SK-N-SH treated with all-trans-retinoic acid at 6 μM for 48 hours (cell line): Measurements from ENCODE around the gene DGKI.

Source experiments
- ARNTL ChIP-seq: fragments of 450-650 bp; formaldehyde crosslinking; IDR thresholded peaks from 2 replicates; pipeline ENCODE4 v1.5.0; 2020; ENCODE audit warnings: low read depth, mild to moderate bottlenecking, moderate library complexity, borderline replicate concordance
- BACH2 ChIP-seq: fragments of 250-450 bp; sonication (Bioruptor Pico); IDR thresholded peaks from 2 replicates; pipeline ENCODE4 v1.9.0; 2021; ENCODE audit warnings: mild to moderate bottlenecking, borderline replicate concordance
- ESRRG ChIP-seq: fragments of 250-450 bp; sonication (Bioruptor Pico); IDR thresholded peaks from 2 replicates; pipeline ENCODE4 v1.6.1; 2021; ENCODE audit warnings: mild to moderate bottlenecking
- ISL1 ChIP-seq: fragments of 250-450 bp; sonication (Bioruptor Pico); IDR thresholded peaks from 2 replicates; pipeline ENCODE4 v2.1.2; 2022; ENCODE audit warnings: mild to moderate bottlenecking, moderate library complexity
- PPARA ChIP-seq: fragments of 250-450 bp; sonication (Bioruptor Pico); IDR thresholded peaks from 2 replicates; pipeline ENCODE4 v1.5.0; 2020; ENCODE audit warnings: mild to moderate bottlenecking, borderline replicate concordance
- TOX ChIP-seq: fragments of 250-450 bp; sonication (Bioruptor Pico); IDR thresholded peaks from 2 replicates; pipeline ENCODE4 v1.8.0; 2021; ENCODE audit warnings: mild to moderate bottlenecking, moderate library complexity, borderline replicate concordance
- ZFP30 ChIP-seq: fragments of 450-650 bp; formaldehyde crosslinking; IDR thresholded peaks from 2 replicates; pipeline ENCODE4 v1.5.0; 2022; ENCODE audit warnings: mild to moderate bottlenecking, moderate library complexity
- ZNF70 ChIP-seq: fragments of 450-650 bp; formaldehyde crosslinking; IDR thresholded peaks from 2 replicates; pipeline ENCODE4 v1.5.0; 2020; ENCODE audit warnings: mild to moderate bottlenecking, moderate library complexity
- TF ChIP-seq, protein P1 (sequence below): fragments of 250-450 bp; sonication (Bioruptor Pico); IDR thresholded peaks from 2 replicates; pipeline ENCODE4 v1.8.0; 2020; ENCODE audit warnings: mild to moderate bottlenecking, moderate library complexity, borderline replicate concordance
- TF ChIP-seq, protein P2 (sequence below): fragments of 250-450 bp; sonication (Bioruptor Pico); IDR thresholded peaks from 2 replicates; pipeline ENCODE4 v1.5.1; 2020; ENCODE audit warnings: low read depth, mild to moderate bottlenecking, moderate library complexity
- TF ChIP-seq, protein P3 (sequence below): fragments of 250-450 bp; sonication (Bioruptor Pico); IDR thresholded peaks from 2 replicates; pipeline ENCODE4 v1.5.1; 2021; ENCODE audit warnings: mild to moderate bottlenecking, moderate library complexity

DNA sequence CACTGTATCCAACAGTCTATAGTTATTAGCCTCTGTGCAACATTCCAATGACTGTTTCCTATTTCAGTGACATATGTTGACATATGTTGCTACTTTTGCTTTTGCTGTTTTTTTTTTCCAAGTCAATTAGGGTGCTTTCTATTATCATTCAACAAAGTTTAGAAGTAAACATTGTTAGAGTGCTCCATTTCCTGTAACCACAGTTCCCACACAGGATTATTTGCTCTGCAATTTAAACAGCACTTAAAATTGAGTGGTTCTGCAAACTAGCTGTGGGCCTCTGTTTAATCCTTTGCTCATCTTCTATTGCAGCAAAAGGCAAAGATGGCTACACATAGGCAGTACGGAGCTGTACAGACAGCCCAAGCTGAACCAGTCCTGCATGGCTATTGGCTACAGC lies 456.7 kb downstream of the DGKI start:
- no peak for TF ChIP-seq TOX
- no peak for TF ChIP-seq PPARA (CRISPR knock-in tag)
- TF ChIP-seq ARNTL, result no peak
- TF ChIP-seq ZFP30 (CRISPR knock-in tag), result no peak
- no peak for TF ChIP-seq ISL1 (CRISPR knock-in tag)
- TF ChIP-seq, protein P1, sequence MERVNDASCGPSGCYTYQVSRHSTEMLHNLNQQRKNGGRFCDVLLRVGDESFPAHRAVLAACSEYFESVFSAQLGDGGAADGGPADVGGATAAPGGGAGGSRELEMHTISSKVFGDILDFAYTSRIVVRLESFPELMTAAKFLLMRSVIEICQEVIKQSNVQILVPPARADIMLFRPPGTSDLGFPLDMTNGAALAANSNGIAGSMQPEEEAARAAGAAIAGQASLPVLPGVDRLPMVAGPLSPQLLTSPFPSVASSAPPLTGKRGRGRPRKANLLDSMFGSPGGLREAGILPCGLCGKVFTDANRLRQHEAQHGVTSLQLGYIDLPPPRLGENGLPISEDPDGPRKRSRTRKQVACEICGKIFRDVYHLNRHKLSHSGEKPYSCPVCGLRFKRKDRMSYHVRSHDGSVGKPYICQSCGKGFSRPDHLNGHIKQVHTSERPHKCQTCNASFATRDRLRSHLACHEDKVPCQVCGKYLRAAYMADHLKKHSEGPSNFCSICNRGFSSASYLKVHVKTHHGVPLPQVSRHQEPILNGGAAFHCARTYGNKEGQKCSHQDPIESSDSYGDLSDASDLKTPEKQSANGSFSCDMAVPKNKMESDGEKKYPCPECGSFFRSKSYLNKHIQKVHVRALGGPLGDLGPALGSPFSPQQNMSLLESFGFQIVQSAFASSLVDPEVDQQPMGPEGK (CRISPR knock-in tag), result no peak
- TF ChIP-seq ZNF70 (CRISPR knock-in tag), result no peak
- no peak for TF ChIP-seq BACH2 (CRISPR knock-in tag)
- TF ChIP-seq ESRRG (CRISPR knock-in tag), result no peak
- TF ChIP-seq, protein P2, sequence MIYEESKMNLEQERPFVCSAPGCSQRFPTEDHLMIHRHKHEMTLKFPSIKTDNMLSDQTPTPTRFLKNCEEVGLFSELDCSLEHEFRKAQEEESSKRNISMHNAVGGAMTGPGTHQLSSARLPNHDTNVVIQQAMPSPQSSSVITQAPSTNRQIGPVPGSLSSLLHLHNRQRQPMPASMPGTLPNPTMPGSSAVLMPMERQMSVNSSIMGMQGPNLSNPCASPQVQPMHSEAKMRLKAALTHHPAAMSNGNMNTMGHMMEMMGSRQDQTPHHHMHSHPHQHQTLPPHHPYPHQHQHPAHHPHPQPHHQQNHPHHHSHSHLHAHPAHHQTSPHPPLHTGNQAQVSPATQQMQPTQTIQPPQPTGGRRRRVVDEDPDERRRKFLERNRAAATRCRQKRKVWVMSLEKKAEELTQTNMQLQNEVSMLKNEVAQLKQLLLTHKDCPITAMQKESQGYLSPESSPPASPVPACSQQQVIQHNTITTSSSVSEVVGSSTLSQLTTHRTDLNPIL (CRISPR knock-in tag), result no peak
- TF ChIP-seq, protein P3, sequence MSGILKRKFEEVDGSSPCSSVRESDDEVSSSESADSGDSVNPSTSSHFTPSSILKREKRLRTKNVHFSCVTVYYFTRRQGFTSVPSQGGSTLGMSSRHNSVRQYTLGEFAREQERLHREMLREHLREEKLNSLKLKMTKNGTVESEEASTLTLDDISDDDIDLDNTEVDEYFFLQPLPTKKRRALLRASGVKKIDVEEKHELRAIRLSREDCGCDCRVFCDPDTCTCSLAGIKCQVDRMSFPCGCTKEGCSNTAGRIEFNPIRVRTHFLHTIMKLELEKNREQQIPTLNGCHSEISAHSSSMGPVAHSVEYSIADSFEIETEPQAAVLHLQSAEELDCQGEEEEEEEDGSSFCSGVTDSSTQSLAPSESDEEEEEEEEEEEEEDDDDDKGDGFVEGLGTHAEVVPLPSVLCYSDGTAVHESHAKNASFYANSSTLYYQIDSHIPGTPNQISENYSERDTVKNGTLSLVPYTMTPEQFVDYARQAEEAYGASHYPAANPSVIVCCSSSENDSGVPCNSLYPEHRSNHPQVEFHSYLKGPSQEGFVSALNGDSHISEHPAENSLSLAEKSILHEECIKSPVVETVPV (CRISPR knock-in tag), result no peak
